HepG2 (cell line): Measurements from ENCODE around the gene ST3GAL4. TPM values are rescaled to one million over a fixed set of nuclear protein-coding genes. Genes with fewer than 3 reads are reported as not detected.

Experiments
- ATAC-seq: fragments of 200-7000 bp; cut with Tn5 transposase; 3 replicates; pipeline ENCODE4 v1.9.1; 2020; ENCODE audit warnings: mild to moderate bottlenecking, moderate library complexity
- BruUV-seq: library from RNA; stranded (reverse); fragments of 400-500 nt; replicated peaks from 2 replicates; lab custom pipeline; 2021; lab: Mats Ljungman, UMichigan
- CTCF ChIA-PET: fragments of 300-600 bp; formaldehyde crosslinking; extraction: SDS; loops from one replicate; lab custom pipeline; 2021; ENCODE audit warnings: low total read pairs, inconsistent platforms, low intra/inter-chr PET ratio; lab: Yijun Ruan, JAX
- POLR2A ChIA-PET: fragments of 350-600 bp; sonication (Branson Sonifier 250); formaldehyde crosslinking; loops from one replicate; lab custom pipeline; 2020; ENCODE audit warnings: antibody characterized with exemption, inconsistent platforms; lab: Yijun Ruan, JAX
- DNase-seq: peaks from one replicate; pipeline ENCODE4 v3.0.0-alpha.2; 2015; ENCODE audit warnings: low spot score
- FAIRE-seq: peaks from 3 replicates; lab custom pipeline; 2011; peaks lifted over from hg19 to GRCh38; lab: Jason Lieb, UNC
- H2AFZ ChIP-seq: one replicate; pipeline ENCODE4 v1.6.1; 2011; ENCODE audit warnings: low read length, inconsistent platforms
- H3K27ac ChIP-seq: fragments of 300-600 bp; 3 replicates; pipeline ENCODE4 v1.8.0; 2011; ENCODE audit warnings: mixed run types, mild to moderate bottlenecking, mixed read lengths, low read length, inconsistent platforms; ENCODE audit not compliant: insufficient read depth; ENCODE audit errors: extremely low read length
- H3K27me3 ChIP-seq, 2 experiments: fragments of 200-600 bp in 1 of 2; 2 replicates in 1 of 2; 3 replicates in 1 of 2; pipeline versions ENCODE4 v1.6.0 to v1.8.0; 2011; ENCODE audit warnings: low read length in 2 of 2, mild to moderate bottlenecking in 2 of 2, moderate library complexity in 2 of 2, inconsistent platforms in 1 of 2; ENCODE audit not compliant: insufficient read depth in 2 of 2, control insufficient read depth in 1 of 2
- H3K36me3 ChIP-seq, 2 experiments: fragments of 200-600 bp in 1 of 2; replicated peaks in 1 of 2; 2 replicates in 1 of 2; 3 replicates in 1 of 2; pipeline versions ENCODE4 v1.5.1 to v1.8.0; 2011; ENCODE audit warnings: low read length in 2 of 2, inconsistent platforms in 1 of 2; ENCODE audit not compliant: insufficient read depth in 2 of 2, control insufficient read depth in 1 of 2
- H3K4me1 ChIP-seq: 2 replicates; pipeline ENCODE4 v1.5.1; 2012; ENCODE audit warnings: low read length, inconsistent platforms; ENCODE audit not compliant: insufficient read depth
- H3K4me2 ChIP-seq: 2 replicates; pipeline ENCODE4 v1.6.0; 2011; ENCODE audit warnings: low read depth, low read length, inconsistent platforms
- H3K4me3 ChIP-seq, 3 experiments: fragments of 200-600 bp in 1 of 3; sonication (generic), shearing (Covaris generic) in 1 of 3; replicated peaks in 1 of 3; 2 replicates each; pipeline ENCODE4 v1.5.1; 2011 to 2016; ENCODE audit warnings: low read length in 3 of 3, inconsistent platforms in 2 of 3, low read depth in 2 of 3, mild to moderate bottlenecking in 2 of 3, control low read depth in 1 of 3, mixed read lengths in 1 of 3; ENCODE audit not compliant: insufficient read depth in 1 of 3
- H3K79me2 ChIP-seq: one replicate; pipeline ENCODE4 v1.6.1; 2011; ENCODE audit warnings: low read length, inconsistent platforms; ENCODE audit not compliant: insufficient read depth
- H3K9ac ChIP-seq: 2 replicates; pipeline ENCODE4 v1.6.0; 2011; ENCODE audit warnings: mild to moderate bottlenecking, low read depth, low read length, inconsistent platforms; ENCODE audit not compliant: insufficient read depth
- H3K9me3 ChIP-seq: 2 replicates; pipeline ENCODE4 v1.5.1; 2012; ENCODE audit warnings: mild to moderate bottlenecking, low read length
- H4K20me1 ChIP-seq: 2 replicates; pipeline ENCODE4 v1.6.0; 2011; ENCODE audit warnings: inconsistent platforms, mild to moderate bottlenecking, low read length, moderate library complexity; ENCODE audit not compliant: insufficient read depth
- KAT8 ChIP-seq: IDR thresholded peaks from 2 replicates; pipeline ENCODE4 v1.6.1; 2016; ENCODE audit warnings: missing genetic modification reagents, missing compliant biosample characterization
- XRCC5 ChIP-seq: fragments of 200-400 bp; formaldehyde crosslinking; optimal IDR thresholded peaks from 2 replicates; pipeline ENCODE3; 2017; ENCODE audit warnings: mild to moderate bottlenecking, low read length
- ZNF577 ChIP-seq: sonication (generic); formaldehyde crosslinking; IDR thresholded peaks from 2 replicates; pipeline ENCODE4 v1.4.0; 2020; ENCODE audit warnings: mild to moderate bottlenecking, low read depth, missing genetic modification reagents, borderline replicate concordance
- WGBS: methylation state at CpG from one replicate; pipeline ENCODE4 v1.1.6; 2017; ENCODE audit warnings: low lambda C conversion rate; 5-methylcytosine and 5-hydroxymethylcytosine counted together
- in situ Hi-C: cut with HindIII; loops from 2 replicates; pipeline ENCODE4 v1.10.0; 2017; ENCODE audit warnings: low pct_unique_long_range_greater_than_20kb; ENCODE audit not compliant: extremely low pct_ligation_motif_present
- intact Hi-C: fragments of 100-400 bp; cut with micrococcal nuclease; formaldehyde crosslinking; loops from one replicate; pipeline ENCODE4 v1.10.0; 2022; ENCODE audit not compliant: unreplicated experiment
- polyA plus RNA-seq, 8 experiments: library from polyadenylated mRNA; depleted of rRNA in 3 of 8; stranded (reverse) in 7 of 8; unstranded in 1 of 8; fragments of >200 nt; fragmentation: Illumina TruSeq in 4 of 8; extraction: Trizol in 4 of 8; gene quantifications; 2 replicates each; pipeline versions ENCODE4 v1.2.1 to v1.2.3, GENCODE V29; 2011 to 2016; ENCODE audit warnings: low read depth in 4 of 8, missing spikeins in 1 of 8, mixed read lengths in 1 of 8; ENCODE audit not compliant: insufficient read depth in 1 of 8
- total RNA-seq, 5 experiments: library from RNA; depleted of rRNA; stranded (reverse); fragments of >200 nt; fragmentation: Illumina TruSeq; extraction: Trizol; gene quantifications; 2 replicates each; pipeline ENCODE4 v1.2.3, GENCODE V29; 2016; ENCODE audit warnings: low read depth in 1 of 5
- TF ChIP-seq, protein P1 (sequence below): sonication (generic); formaldehyde crosslinking; IDR thresholded peaks from 2 replicates; pipeline ENCODE4 v1.8.1; 2023; ENCODE audit warnings: mild to moderate bottlenecking, missing genetic modification reagents
- TF ChIP-seq, protein P2 (sequence below): sonication (generic); formaldehyde crosslinking; IDR thresholded peaks from 2 replicates; pipeline ENCODE4 v1.4.0; 2020; ENCODE audit warnings: mild to moderate bottlenecking, missing genetic modification reagents

The ST3GAL4 gene
- total and polyA plus RNA-seq, 2 of the 13 experiments (the other 11 are each of a cell fraction or from before 2014, with no cell fraction given): 9.1 to 13.3 TPM

DNA sequence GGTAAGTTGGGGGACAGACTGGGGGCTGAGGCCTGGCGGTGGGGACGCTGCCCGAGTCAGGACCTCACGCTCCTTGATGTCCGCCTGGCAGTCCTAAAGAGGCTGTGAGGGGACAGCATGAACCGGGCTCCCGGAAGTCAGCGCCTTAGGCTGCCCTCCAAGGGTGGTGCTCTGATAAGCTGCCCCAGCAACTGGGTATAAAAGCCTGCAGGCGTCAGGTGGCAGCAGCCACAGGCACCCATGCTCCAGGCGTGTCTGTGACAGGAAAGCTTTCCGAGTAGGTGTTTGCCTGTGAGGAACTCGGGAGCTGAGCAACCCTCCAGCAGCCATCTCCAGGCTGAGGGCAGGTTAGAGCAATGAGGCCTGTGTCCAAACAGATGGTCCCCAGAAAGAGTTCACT is 53.0 kb downstream of the ST3GAL4 start:
- Histone ChIP-seq H3K27ac (no peak overlapping the region), H3K9me3 (no peaks in the 10 kb centered on the region), H3K4me3 (no peak overlapping the region), H3K27me3 (no peaks in the 10 kb centered on the region), H3K36me3 (peaks cover 14 to 36% of the 10 kb centered on the region in 2 experiments; a peak in 4 of 5 replicates), H3K4me2 (no peak overlapping the region), H3K4me1 (no peaks in the 10 kb centered on the region), H2AFZ (no peak overlapping the region), H3K9ac (no peak overlapping the region), H4K20me1 (no peaks in the 10 kb centered on the region), H3K79me2 (no peaks in the 10 kb centered on the region)
- ATAC-seq: no peak
- WGBS: 93% methylated on average over 2 of the region's 12 CpGs
- no peak for DNase-seq
- no TSS peak for BruUV-seq
- TF ChIP-seq ZNF577: no peak
- no peak for TF ChIP-seq KAT8 (CRISPR knock-in tag)
- TF ChIP-seq, protein P1, sequence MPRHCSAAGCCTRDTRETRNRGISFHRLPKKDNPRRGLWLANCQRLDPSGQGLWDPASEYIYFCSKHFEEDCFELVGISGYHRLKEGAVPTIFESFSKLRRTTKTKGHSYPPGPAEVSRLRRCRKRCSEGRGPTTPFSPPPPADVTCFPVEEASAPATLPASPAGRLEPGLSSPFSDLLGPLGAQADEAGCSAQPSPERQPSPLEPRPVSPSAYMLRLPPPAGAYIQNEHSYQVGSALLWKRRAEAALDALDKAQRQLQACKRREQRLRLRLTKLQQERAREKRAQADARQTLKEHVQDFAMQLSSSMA: no peak
- no peak for TF ChIP-seq XRCC5
- TF ChIP-seq, protein P2, sequence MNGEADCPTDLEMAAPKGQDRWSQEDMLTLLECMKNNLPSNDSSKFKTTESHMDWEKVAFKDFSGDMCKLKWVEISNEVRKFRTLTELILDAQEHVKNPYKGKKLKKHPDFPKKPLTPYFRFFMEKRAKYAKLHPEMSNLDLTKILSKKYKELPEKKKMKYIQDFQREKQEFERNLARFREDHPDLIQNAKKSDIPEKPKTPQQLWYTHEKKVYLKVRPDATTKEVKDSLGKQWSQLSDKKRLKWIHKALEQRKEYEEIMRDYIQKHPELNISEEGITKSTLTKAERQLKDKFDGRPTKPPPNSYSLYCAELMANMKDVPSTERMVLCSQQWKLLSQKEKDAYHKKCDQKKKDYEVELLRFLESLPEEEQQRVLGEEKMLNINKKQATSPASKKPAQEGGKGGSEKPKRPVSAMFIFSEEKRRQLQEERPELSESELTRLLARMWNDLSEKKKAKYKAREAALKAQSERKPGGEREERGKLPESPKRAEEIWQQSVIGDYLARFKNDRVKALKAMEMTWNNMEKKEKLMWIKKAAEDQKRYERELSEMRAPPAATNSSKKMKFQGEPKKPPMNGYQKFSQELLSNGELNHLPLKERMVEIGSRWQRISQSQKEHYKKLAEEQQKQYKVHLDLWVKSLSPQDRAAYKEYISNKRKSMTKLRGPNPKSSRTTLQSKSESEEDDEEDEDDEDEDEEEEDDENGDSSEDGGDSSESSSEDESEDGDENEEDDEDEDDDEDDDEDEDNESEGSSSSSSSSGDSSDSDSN (CRISPR knock-in tag): no peak
- ChIA-PET POLR2A (no interaction called here), CTCF (no interaction called here)
- intact Hi-C loops (no loop called here), in situ Hi-C loops (no loop called here)
- no peak for FAIRE-seq
